GM18907 (cell line): ENCODE measurements around the gene DLGAP4.
A peak's percentile ranks its signal among the peaks of the same experiment; 100 is the strongest.
"Not testable (repeated sequence)": the region's sequence is repeated elsewhere in the genome, so short reads cannot be mapped to it uniquely, and the experiment has no call there.

Source experiments
- ATAC-seq: cut with Tn5 transposase; IDR thresholded peaks from one replicate; pipeline ENCODE4 v1.9.1; 2021; ENCODE audit warnings: mild to moderate bottlenecking, moderate library complexity; ENCODE audit not compliant: unreplicated experiment

The DLGAP4 gene

DNA sequence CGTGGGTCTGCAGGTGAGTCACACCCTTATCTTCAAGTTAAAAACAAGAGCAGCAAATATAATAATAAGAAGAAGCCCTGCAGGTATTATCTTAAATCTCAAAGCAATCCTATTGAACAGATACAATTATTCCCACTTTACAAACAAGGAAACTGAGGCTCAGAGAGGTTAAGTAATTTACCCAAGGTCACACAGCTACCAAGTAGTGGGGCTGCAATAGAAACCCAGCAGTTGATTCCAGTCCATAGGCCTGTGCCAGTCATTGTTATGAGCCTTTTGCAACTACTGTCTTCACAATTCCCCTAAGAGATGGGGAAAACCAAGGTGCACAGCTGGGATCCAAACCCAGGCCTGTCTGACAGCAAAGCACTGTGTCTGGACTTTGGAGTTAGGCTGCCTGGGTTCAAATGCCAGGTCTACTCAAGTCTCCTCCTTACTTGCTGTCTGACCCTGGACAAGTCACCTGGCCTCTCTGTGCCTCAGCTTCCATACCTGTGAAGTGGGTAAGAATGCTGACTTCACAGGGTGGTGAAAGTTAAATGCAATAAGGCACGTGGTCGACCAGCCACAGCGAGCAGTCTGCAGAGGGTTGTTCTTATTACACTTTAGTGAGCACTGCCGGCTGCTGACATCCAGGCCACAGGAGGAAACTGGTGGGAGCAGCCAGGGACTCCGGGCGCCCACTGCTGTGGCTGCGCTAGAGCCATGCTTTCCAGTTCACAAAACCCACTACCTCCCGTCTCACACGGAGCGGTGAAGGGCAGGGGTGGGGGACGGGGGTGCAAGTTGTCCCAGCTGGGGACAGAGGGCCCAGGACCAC is 241.3 kb downstream of the DLGAP4 start:
- no peak for ATAC-seq

DNA sequence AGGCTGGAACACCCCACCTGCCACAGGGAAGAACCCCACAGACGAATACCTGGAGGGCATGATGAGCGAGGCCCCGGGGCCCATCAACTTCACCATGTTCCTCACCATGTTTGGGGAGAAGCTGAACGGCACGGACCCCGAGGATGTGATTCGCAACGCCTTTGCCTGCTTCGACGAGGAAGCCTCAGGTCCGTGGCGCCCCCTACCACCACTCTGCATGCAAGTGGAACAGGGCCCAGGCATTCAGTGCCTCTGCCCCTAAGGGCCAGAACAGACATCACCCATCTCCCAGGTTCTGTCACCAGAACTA is 241.8 kb downstream of the DLGAP4 start:
- ATAC-seq = no peak

DNA sequence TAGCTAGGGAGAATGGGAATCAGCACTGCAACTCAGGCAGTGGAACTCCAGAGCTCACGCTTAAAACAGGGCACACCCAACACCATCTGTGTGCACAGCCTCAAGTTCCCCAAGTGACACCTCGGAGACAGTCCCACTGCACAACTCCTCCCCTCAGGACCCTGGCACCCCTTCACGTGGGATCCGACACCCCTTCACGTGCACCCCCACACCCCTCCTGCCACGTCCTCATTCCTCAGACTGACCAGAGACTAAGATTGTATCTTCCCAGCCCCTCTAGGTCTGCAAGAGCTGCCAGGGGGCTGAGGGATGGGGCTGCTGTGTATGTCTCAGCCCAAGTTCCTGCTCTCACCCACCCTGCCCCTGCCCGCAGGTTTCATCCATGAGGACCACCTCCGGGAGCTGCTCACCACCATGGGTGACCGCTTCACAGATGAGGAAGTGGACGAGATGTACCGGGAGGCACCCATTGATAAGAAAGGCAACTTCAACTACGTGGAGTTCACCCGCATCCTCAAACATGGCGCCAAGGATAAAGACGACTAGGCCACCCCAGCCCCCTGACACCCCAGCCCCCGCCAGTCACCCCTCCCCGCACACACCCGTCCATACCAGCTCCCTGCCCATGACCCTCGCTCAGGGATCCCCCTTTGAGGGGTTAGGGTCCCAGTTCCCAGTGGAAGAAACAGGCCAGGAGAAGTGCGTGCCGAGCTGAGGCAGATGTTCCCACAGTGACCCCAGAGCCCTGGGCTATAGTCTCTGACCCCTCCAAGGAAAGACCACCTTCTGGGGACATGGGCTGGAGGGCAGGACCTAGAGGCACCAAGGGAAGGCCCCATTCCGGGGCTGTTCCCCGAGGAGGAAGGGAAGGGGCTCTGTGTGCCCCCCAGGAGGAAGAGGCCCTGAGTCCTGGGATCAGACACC is 242.8 kb downstream of the DLGAP4 start:
- no peak for ATAC-seq

DNA sequence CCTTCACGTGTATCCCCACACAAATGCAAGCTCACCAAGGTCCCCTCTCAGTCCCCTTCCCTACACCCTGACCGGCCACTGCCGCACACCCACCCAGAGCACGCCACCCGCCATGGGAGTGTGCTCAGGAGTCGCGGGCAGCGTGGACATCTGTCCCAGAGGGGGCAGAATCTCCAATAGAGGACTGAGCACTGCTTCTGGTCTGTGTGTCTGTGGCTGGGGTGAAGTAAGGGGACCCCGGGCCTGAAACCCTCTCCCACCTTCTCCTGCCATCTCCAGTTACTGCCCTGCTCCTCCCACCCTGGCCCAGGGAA is 243.4 kb downstream of the DLGAP4 start:
- ATAC-seq = no peak

DNA sequence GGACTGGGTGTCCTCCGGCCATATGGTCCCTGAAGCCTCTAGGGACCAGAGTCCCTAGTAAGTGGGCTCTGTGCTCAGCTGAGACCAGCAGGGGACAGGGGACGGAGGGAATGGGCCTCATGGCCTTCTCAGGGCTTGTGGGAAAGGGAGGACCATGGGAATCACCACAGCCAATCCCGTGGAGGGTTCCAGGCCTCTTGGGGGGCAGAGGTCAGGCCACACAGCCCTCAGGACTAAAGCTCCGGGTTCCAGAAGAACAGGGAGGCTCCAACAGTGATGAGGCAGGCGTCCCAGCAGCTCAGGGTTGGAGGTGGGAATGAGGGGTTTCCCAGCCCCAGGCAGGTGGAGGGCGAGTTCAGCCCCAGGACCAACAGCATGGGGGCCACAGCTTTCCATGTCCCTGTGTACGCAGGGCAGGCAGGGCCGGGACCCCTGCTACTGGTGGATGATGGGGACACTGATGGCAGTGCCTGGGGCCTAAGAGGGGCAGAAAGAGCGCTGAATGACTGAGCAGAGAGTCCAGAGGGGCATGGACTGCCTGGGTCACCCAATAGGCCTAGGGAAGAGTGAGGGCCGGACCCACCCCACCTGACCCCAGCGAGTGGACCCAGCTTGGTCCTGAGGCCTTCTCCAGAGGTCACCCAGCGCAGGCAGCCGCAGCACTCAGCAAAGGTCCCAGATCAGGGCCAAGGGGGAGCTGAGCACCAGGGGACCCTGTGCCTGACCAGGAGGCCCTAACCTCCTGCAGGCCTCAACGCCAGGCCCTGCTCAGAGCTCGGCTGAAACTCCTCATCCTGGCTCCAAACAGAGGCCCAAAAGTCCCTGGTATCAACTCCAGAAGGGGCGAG is 244.0 kb downstream of the DLGAP4 start:
- no peak for ATAC-seq

DNA sequence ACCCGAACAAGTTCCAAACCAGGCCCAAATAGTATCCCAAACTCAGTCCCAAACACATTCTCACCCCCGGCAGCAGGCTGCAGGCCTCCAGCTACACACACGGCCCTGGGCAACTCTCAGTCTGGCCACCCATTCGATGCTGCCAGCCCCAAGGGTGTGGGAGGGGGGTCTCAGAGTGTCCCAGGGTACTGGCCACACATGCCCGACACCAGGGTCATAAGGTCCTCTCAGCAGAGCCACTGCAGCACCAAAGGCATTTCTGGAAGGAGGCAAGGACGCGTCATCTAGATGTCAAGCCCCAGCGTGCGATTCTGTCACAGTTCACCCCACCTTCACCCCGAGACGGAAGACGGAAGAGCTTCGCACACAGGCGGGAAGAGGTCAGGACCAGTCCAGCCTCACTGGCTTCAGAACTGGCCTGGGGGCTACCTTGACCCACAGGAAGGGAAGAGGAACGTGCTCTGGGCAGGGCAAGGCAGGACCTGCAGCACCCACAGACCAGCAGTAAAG is 244.7 kb downstream of the DLGAP4 start:
- no peak for ATAC-seq

DNA sequence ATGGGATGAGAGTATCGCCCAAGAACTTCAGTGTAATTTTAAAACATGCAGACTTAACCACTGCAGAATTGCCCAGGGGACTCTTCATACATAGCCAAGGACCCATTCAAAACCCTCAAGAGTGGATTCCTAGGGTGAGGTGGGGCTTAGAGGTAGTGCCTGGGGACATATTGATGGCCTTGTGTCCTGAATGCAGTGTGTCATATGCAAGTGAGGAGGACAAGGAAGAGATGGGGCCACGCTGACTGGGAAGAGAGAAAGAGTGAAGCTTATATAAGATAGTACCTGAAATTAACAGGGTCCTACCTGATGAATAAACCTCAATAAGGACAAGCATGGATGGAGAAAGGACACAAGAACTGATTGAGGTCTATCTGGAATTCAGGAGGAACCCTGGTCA is 249.1 kb downstream of the DLGAP4 start:
- ATAC-seq = no peak

DNA sequence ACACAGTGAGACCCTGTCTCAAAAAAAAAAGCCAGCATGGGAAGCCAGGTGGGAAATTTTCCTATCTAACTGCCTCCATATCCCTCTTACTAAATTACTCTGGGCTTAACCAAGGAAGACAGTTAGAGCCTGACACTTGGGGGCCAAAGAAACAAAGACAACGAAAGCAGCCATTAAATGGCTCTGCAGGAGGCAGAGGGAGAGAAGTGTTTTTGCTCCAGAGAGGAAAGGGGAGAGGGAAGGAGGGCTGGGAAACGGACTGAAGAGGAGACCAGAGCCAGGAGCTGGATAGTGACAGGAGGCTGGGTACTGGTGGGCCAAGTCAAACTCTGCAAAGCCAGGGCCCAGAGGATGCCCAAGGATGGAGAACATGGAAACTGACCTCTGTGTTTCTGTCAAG is 256.6 kb downstream of the DLGAP4 start:
- ATAC-seq = no peak

DNA sequence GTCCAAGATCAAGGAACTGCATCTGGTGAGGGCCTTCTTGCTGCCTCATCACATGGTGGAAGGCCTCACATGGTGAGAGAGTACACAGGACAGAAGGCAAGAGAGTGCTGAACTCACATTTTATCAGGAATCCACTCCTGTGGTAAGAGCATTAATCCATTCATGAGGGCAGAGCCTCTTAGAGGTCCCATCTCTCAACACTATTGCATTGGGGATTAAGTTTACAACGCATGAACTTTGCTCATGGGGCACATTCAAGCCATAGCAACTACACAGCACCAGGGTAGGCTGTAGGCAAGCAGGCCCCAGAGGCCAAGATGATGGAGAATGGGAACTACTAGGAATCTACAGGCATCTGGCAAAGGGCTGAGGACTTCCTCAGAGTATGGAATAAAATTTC is 257.2 kb downstream of the DLGAP4 start:
- ATAC-seq = no peak

DNA sequence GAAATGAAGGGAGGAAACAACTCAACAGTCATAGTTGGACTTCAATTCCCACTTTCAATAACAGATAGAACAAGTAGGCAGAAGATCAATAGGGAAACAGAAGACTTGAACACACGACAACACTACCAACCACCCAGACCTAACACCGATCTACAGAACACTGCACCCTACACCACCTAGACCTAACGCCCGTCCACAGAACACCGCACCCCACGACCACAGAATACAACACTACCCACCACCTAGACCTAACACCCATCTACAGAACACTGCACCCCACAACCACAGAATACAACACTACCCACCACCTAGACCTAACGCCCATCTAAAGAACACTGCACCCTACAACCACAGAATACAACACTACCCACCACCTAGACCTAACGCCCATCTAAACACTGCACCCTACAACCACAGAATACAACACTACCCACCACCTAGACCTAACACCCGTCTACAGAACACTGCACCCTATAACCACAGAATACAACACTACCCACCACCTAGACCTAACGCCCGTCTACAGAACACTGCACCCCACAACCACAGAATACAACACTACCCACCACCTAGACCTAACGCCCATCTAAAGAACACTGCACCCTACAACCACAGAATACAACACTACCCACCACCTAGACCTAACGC is 258.1 kb downstream of the DLGAP4 start:
- ATAC-seq = not testable (repeated sequence)

DNA sequence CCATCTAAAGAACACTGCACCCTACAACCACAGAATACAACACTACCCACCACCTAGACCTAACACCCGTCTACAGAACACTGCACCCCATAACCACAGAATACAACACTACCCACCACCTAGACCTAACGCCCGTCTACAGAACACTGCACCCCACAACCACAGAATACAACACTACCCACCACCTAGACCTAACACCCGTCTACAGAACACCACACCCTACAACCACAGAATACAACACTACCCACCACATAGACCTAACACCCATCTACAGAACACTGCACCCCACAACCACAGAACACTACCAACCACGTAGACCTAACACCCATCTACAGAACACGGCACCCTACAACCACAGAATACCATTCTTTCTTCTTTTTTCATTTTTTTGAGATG is 258.6 kb downstream of the DLGAP4 start:
- not testable (repeated sequence) for ATAC-seq

DNA sequence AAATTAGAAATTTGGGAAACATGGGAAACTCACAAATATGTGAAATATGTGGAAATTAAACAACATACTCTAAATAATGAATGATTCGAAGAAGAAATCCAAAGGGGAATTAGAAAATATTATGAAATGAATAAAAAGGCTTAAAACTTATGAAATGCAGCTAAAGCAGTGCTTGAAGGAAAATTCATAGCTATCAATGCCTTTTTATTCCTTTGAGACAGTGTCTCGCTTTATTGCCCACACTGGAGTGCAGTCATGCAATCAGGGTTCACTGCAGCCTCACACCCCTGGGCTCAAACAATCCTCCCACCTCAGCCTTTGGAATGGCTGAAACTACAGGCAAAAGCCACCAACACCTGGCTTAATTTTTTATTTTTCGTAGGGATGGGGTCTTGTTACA is 259.4 kb downstream of the DLGAP4 start:
- no peak for ATAC-seq

DNA sequence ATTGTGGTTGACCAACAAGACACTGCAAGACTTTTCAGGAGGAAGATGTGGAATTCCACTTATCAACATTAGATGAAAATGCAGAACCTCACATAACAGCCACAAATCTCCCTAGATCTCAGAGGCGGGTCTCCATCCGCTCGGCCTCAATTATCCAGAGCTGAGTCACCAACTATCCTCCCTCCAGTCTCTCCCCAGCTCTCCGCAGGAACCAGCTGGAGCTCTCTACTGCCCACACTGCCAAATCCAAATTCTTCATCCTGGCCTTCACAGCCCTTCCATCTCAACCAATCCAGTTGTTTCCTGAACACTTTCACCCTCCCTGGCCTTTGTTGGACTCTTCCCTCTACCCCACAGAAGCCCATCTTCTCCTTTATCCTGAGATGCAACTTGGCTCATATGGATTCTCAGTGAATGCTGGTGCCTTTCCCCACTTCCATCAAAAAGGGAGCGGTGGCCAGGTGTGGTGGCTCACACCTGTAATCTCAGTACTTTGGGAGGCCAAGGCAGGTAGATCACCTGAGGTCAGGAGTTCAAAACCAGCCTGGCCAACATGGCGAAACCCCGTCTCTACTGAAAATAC is 263.8 kb downstream of the DLGAP4 start:
- ATAC-seq = no peak

DNA sequence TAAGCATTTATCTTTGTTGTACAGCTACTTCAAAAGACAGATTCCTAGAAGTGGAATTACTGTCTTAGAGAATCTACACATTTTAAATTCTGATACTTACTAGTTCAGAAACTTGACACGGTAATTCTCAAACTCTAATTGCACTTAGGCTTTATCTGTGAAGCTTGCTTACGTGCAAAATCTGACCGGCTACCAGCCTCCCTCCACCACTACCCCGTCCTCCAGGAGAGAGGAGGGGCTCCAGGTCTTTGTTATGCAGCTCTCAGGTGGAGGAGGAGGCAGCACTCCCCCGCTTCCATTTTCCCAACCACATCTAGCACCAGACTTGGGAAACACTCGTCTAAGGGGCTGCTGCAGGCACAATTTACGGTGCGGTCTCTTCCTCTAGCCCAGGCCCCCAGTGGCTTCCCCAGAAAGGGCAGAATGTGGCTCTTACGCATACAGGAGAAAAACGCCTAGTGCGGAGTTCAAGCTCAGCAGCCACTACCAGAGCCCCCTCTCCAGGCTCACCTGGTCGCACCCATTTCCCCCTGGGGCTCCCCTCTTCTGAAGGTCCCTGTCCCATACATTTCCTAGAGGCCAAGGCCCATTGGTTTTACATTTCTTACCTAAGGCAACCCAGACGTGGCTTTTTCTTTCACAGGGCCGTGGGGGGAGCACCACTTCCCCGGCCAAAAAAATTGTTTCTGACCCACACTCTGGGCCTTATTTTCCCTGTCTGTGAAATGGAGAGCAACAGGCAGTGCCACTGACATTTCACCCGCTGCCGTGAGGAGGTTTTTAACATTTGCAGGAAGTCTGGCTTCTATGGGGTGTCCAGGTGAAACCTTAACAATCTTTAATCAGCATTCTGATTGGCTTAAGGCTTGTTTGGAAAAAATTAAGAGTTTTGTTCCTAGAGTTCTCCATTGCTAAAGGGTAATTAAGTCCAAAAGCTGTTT is 265.7 kb downstream of the DLGAP4 start:
- ATAC-seq = no peak

DNA sequence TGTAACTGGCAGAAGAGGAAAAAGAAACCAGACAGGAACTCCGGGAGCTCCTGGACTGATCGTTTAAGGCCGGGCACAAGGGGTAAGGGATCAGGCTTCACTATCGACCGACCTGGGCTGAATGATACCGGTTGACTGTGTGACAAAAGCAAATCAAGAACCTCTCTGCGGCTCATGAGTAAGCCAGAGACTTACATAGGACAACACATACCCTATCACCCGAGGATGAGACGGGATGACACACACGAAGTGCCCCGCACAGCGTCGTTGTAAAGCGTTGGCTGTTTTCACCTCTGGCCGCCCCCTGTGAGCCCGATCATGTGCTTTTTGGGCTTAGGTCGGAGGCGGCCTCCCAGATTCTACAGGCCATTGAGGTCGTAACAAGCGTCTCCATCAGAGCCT is 266.6 kb downstream of the DLGAP4 start:
- ATAC-seq = peak; percentile 1

DNA sequence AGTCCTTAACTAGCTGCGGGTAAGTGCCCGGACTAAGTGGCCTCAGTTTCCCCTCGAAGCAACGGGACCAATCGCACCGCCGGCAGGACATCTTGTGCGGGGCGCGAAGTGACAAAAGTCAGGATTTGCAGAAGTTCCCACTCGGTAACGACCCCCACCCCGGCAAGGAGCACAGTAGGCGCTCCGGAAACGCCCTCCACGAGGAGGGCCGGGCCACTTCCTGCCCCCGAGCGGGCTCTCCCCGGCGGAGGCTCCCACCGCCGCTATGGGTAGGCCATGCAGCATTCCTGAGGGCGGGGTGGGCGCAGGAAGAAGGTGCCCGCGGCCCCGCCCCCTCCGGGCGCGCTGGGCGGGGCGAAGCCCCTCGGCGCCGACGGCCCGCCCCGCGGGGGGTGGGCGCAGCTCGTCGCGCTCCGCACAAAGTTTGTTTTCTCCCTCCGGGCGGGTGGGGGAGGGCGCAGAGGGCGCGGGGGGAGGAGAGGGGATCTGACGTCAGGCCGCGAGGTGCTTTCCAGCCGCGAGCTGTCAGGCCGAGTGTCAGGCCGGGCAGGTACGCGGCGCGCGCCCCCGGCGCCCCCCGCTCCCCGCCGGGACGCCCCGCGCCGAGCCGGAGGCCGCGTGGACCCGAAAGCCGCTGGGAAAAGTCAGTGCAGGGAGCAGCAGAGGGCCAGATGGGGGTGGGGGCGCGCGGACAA is 267.1 kb downstream of the DLGAP4 start, which contains the start of gene TGIF2:
Gene TGIF2, plus strand, starts transcription at position 495 of the 695 bp plus-strand sequence. CDS start 5,178 bp downstream, outside the sequence.
- peak; percentile 71 for ATAC-seq

DNA sequence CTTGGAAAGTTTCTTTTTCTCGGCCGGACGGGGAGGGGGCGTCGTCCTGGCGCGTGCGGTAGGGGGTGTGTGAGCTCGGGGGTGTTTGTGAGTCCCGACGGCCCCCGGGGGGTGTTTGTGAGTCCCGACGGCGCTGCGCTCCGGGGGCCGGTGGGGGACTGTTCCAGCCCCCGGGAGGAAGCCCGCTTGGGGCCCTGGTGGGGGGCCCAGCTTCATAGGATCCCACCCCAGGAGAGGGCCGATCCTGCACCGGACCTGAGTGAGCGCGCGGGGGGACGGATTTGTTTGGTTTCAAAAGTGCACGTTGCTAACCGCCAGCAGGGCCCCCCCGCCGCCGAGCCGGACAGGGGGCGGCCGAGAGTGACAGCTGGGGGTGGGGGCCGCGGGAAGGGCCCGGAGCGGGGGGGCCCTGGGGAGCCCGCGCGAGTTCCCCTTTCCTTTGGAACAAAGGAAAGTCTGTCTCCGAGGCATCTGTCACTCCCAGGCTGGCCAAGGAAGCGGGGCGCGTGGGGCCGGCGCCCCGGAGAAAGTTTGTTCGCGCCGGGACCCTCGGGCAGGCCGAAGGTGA is 267.7 kb downstream of the DLGAP4 start:
- ATAC-seq = no peak
